Stimulated activated CD8-positive, alpha-beta memory T cell treated with anti-CD3 and anti-CD28 coated beads, Interleukin-15, amount 100 ng/mL, for 24 hours (primary cell): Measurements from ENCODE around the gene SSTR3.

Experiments used
- DNase-seq: peaks from one replicate; pipeline ENCODE4 v3.0.0-alpha.2; 2020; ENCODE audit warnings: low read depth

Gene SSTR3

DNA sequence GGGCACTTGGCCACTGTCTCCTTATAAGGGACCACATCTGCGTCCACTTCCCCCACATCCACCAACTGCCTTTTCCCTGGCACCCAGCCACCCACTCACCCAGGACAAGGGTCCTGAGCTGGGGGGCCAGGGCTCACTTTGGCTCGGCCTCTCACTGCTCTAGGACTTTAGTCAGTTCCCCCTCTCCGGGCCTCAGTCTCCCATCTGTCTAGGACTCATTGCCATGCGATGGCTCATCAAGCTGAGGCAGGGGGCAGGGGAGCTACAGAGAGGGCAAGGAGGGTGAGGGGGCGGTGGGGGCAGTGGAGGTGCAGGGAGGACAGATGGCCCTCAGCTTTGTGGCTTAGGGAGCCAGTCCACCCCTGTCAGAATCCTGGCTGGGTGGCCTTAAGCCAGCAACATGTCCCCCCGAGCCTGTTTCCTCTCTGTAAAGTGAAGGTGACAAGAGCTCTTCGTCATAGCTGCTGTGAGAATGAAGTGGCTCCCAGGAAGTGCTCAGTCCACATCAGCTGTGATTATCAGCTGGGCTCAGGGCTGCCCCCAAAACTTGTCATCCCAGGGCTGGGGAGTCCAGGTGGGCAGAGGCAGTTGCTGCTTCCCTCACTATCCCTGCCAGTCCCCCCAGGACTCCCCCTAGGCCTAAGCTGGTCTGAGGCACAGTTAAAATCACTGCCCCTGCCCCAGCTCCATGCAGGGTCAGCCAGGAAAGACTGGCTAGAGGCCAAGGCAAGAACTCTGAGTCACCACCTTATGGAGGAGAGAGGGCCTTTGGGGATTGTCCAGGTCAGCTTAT, 16.9 kb upstream of the SSTR3 start:
- no peak for DNase-seq

DNA sequence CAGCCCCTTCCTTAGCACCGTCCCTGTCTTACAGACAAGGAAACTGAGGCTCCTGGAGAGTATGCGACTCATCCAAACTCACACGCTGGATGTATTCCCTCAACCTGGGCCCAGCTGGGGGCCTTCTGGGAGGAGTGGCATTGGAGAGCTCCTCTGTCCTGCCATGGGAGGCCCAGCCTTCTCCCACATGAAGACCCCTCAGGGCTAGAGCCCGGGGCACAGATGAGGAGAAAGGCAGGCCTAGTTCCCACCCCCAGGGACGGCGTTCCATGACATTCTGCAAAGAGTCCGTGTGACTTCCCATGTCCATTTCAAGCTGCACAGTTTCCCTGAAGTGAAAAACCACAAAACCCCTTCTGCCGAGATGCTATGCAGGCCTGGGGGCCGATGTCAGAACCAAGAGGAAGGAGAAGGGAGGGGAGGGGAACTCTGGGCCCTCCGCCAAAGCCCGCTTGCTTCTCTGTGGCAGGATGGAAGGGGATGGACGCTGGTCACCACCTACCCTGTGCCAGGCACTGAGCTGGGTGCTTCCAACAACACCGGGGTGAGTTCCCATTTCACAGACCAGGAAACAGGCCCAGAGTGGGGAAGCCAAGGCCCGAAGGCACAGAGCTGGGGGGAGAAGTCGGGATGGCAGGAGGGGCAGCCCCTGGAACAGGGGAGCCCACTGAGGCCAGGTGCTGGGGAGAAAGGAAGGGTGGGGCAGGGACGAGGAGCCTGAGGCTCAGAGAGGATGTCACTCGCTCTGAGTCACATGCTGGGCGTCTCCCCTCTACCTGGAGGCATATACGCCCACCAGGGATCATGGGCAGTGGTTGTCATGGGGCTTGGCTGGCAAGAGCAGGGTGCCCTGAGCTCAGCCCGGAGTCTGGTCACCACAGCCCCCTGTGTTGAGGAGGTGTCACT, 16.1 kb upstream of the SSTR3 start:
- DNase-seq, result no peak

DNA sequence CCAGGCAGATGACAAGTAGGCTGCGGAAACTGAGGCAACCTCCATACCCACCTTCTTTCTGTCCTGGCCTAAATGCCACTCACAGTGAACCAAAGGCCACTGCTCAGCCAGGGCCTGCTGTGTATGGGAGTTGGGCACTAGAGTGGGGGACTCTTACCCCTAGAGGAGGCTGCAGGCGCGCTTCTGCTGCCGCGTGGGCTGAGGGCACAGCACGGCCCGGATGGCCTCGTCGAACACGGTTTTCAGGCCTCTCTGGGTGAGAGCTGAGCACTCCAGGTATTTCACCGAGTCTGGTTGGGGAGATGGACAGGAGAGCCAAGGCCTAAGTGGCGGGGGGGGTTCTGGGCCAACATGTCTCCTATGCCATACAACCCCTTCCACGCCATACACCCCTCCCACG, 14.2 kb upstream of the SSTR3 start:
- DNase-seq, result no peak

DNA sequence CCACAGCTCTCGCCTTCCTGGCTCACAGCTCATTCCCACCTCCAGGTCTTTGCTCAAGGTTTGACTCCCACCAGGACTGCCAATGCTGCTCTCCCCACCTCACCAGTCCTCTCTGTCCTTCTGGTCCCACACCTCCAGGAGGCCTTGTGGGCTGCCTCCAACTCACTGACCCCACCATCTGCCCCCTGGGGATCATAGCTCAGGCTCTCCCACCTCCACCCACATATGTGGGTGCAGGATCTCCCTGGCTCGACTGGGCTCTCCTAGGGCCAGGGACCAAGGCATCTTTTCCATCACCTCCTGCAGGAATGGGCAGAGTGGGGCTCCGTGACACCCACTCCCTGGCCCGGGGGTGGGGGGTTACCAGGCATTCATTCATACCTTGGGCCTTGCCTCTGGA, 13.8 kb upstream of the SSTR3 start:
- no peak for DNase-seq

DNA sequence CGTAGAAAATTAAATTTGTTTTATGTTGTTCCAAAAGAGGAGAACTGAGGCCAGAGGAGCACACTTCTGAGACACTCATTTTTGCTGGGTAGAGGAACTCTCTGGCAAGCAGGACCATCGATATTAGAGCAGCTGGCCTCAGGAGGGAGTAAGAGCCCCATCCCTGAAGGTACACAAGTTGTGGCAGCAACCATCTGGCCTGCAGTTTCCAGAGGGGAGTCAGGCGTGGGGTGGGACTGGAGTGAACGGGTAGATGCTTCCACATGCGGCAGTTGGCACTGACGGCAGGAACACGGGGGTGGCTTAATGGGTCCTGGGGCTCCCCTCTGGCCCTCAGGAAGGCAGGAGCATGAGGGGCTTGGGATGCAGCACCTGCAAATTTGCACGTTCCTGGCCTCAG, 13.2 kb upstream of the SSTR3 start:
- DNase-seq, result no peak

- no peak for DNase-seq
Measured at GRCh38 chr22:37224757-37225420, 12.6 kb upstream of the SSTR3 start.

DNA sequence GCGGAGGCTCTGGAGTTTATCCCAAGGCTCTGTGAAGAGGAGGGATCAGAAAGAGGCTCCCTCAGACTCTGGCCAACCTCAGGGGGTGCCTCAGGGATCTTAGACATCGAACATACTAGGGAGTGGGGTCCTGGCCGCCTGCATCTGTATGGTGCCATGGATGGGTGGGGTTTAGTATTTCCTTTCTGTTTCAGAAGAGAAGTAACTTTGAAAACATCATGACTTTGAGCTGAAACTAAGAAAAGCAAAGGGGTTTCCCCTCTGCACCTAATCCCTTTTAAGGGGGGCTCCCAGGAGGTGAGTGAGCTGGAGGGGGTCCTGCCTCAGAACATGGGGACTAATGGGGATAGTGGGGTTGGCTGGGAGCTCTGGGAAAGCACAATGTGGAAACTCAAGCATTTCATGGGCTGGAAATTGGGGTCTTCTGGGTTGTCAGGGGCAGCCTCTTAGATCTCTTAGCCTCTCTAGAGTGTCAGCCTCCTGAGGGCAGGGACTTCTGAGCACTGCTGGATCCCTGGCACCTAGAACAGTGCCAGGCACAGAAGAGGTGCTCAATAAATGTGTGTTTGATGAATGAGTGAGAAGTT, 11.8 kb upstream of the SSTR3 start:
- no peak for DNase-seq

GRCh38 chr22:37222440-37222971, 10.2 kb upstream of the SSTR3 start:
- no peak for DNase-seq

- DNase-seq, result no peak
Measured at GRCh38 chr22:37221424-37222333, 9.4 kb upstream of the SSTR3 start.

DNA sequence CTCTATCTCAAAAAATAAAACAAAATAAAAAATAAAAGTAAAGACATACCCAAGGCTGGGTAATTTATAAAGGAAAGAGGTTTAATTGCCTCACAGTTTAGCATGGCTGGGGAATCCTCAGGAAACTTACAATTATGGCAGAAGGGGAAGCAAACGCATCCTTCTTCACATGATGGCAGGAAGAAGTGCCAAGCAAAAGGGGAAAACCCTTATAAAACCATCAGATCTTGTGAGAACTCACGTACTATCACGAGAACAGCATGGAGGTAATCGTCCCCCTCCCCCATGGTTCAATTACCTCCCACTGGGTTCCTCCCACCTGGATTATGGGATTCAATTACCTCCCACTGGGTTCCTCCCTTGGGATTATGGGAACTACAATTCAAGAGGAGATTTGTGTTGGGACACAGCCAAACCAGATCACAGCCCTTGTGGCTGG, 8.3 kb upstream of the SSTR3 start:
- DNase-seq, result no peak

DNA sequence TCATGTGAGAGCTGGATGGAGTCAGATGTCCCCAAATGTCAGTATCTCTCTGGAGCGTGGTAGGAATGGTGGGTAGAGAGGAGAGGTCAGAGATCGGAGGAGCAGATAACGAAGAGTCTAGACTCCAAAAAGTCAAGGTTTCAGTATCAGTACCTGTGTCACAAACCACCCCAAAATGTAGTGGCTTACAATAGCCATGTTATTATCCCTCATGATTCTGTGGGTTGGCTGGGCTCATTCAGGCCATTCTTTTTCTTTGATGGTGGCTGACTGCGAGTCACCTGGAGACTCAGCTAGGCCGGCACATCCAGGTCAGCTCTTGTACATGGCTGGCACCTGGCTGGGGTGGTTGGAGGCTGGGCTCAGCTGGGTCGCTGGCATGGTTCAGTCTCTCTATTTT, 7.3 kb upstream of the SSTR3 start:
- no peak for DNase-seq

GRCh38 chr22:37218771-37219411, 6.6 kb upstream of the SSTR3 start:
- no peak for DNase-seq

GRCh38 chr22:37218399-37218770, 6.1 kb upstream of the SSTR3 start:
- no peak for DNase-seq

DNA sequence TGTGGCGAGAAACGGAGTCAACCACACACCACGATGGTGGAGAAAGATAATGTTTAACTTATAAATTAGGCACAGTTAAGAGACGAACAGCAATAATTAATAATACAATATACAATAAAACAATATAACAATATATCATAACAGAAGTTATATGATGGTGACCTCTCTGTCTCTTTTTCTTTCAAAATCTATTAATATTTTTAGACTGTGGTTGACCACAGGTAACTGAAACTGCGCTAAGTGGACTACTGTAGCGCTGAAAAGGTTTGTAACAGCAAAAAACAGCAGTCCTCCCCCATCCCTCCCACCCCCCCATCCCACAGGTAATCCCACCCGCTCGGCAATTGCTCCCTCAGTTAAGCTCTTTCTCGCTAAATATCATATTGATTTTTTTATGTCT, 3.6 kb upstream of the SSTR3 start:
- no peak for DNase-seq

DNA sequence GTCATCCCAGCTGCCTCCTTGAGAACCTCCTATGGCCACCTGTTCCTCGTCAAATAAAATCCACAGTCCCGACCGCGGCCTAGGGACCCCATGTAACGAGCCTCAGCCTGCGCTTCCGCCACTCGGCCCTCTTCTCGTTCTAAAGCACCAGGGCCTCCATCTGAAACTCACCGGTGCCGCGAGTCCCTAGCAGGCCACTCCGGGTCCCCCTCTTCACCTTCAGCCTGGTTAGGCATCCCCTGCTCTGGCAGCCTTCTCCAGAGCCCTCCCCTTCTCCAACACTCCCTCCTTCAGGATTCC, 2.4 kb upstream of the SSTR3 start:
- DNase-seq, result no peak

DNA sequence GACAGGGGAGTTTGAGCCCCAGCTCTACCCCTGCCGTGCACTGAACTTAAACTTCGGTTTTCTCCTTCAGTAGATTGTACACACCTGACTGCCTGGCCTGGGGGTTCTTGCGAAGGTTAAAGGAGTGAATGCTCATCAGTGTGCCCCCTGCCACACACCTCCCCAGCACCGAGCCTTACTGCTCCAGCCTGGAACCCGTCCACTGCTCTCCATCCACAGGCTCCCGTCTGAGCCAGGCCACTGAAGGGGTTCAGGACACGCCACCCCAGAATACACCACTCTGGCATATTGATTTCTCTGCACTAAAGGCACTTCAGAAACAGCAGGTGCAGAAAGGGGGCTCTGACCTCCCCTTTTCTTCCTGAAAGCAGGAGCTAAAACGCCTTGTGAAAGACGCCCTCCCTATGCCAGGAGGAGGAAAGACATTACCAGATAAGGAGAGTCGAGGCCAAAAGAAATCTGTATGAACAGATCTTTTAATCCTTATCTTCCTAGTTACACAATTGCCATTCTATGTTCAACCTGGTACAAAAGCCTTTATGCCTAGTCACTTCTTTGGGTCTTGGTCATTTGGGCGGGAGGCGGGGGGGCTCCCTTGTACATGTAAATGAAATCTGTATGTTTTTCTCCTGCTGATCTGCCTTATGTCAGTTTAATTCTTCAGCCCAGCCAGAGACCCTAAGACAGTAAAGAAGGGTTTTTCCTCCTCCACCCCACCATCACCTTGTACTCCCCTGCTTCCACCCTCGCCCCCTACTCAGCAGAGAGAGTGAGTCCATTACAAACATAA, 1.9 kb upstream of the SSTR3 start:
- DNase-seq, result no peak

DNA sequence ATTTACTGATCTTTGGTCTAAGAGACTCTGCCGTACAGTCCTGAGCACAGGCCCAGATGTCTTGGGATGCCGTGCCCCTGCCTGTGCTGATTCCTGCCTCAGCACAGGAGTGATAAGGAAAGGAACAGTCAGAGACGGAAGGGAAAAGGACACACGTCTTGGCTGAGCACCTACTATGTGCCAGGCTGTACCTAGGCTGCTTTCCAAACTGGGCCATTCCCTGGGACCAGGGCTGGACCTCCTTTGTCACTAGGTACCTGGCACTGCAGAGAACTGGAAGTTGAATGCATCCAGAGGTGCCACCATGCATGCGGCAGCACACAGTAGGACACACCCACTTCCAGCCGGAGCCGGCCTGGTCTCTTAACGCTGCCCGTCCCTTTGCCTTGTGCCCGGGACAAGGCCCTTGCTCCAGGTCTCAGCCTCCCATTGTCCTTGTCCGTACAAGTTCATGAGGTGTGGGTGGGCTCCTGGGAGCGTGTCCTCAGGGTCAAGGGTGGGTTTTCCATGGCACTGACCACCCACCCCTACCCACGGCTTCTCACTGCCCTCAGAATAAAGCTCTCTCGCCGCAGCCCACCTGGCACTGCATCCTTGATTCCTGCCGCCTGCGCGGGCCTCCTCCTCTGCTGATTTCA, 1.1 kb upstream of the SSTR3 start:
- DNase-seq, result no peak

- no peak for DNase-seq
Measured at GRCh38 chr22:37211866-37212173, 457 bp downstream of the SSTR3 start.

GRCh38 chr22:37211075-37211865, 1.0 kb downstream of the SSTR3 start:
- no peak for DNase-seq
